ENCODE results near the gene UBE2U. TPM values are rescaled to one million over a fixed set of nuclear protein-coding genes. Genes with fewer than 3 reads are reported as not detected.

UBE2U gene
- total and polyA plus RNA-seq, 2 of the 4 experiments (the other 2 are of a cell fraction), result not detected

DNA sequence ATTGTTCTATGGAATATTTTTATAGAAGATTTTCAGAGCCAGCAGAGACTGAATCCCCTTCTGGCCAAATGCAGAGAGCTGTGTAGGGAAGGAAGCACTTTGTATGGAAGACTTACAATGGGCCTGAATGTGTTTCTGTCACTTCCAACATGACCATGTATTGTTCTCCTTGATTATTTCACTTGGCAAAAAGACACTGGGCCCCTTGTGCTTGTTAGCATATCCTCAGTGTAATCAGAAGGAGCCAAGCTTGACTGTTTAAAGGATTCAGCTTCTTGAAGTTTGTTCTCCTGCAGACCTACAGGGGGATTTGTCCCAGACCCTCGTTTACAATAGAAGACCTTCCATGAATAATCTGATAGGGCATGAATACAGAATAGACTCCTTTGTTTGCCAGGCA, 48.1 kb upstream of the UBE2U start:
- H2AFZ ChIP-seq (replicated peaks; ENCODE audit: low read length, poor library complexity), result no peak overlapping the region

More for the DNA sequence above, 48.1 kb upstream of the UBE2U start:
- POLR2A ChIA-PET (ENCODE audit: unreplicated experiment), result no interaction called here
- in situ Hi-C loops (cut with MboI; ENCODE audit: low sequenced_read_pairs) (no loop called here), dilution Hi-C loops (cut with HindIII; ENCODE audit: low sequenced_read_pairs, unreplicated experiment) (no loop called here), intact Hi-C loops (cut with micrococcal nuclease) (no loop called here)
- Histone ChIP-seq H4K8ac (ENCODE audit: low read depth in 2 of 2, low read length in 2 of 2) (no peak overlapping the region), H3K27ac (ENCODE audit: insufficient read depth, low read length) (no peak overlapping the region), H3K4me2 (ENCODE audit: low read depth, low read length) (no peak overlapping the region), H2BK15ac (ENCODE audit: low read depth, low read length) (no peak overlapping the region), H3K4ac (ENCODE audit: low read depth, low read length) (no peak overlapping the region), H2BK5ac (ENCODE audit: low read depth, low read length, poor library complexity, severe bottlenecking) (no peak overlapping the region), H4K91ac (ENCODE audit: insufficient read depth, low read depth, low read length) (no peak overlapping the region), H3K27me3 (ENCODE audit: control insufficient read depth, insufficient read depth, low read length) (no peaks in the 10 kb centered on the region), H2AK5ac (ENCODE audit: low read depth, low read length) (no peak overlapping the region), H3K4me1 (ENCODE audit: control insufficient read depth, insufficient read depth, low read length) (no peaks in the 10 kb centered on the region), H3K9me3 (ENCODE audit: control insufficient read depth, insufficient read depth, low read length) (no peaks in the 10 kb centered on the region), H3K23ac (ENCODE audit: low read depth, low read length) (no peak overlapping the region), H3K9me1 (ENCODE audit: insufficient read depth, low read length) (no peaks in the 10 kb centered on the region), H3K14ac (replicated peaks; ENCODE audit: low read depth, low read length) (no peak overlapping the region), H2BK20ac (ENCODE audit: low read depth, low read length) (no peak overlapping the region), H3K9ac (ENCODE audit: low read depth, low read length) (no peak overlapping the region), H2AK9ac (replicated peaks; ENCODE audit: low read depth, low read length, poor library complexity) (no peak overlapping the region), H3K56ac (ENCODE audit: extremely low read depth, insufficient read depth, low read length) (no peak overlapping the region), H4K5ac (ENCODE audit: low read depth, low read length) (no peak overlapping the region), H3K36me3 (ENCODE audit: control insufficient read depth, insufficient read depth, low read length) (peaks cover 2% of the 10 kb centered on the region; the same call in 1 of the 2 replicates), H3K79me1 (ENCODE audit: low read depth in 1 of 2, low read length in 2 of 2) (no peaks in the 10 kb centered on the region), H2BK120ac (ENCODE audit: low read depth, low read length) (no peak overlapping the region), H3K18ac (ENCODE audit: low read depth, low read length) (no peak overlapping the region), H3K4me3 (ENCODE audit: insufficient read depth, low read depth, low read length) (no peak overlapping the region), H4K20me1 (ENCODE audit: insufficient read depth, low read length) (no peaks in the 10 kb centered on the region)
- ATAC-seq (ENCODE audit: low read depth) (no peak), DNase-seq (no peak)
- no TSS peak for BruUV-seq (replicated peaks)
- no CpG with 5 or more reads among the region's 1 CpG for WGBS, 2 experiments (ENCODE audit: extremely low coverage in 2 of 2, insufficient read length in 1 of 2)
- TF ChIP-seq RCOR1 (IDR thresholded peaks at IDR 0.05; ENCODE audit: insufficient replicate concordance, low read length) (no peak), MAFK (IDR thresholded peaks at IDR 0.05; ENCODE audit: low read depth, low read length) (no peak), BHLHE40 (IDR thresholded peaks at IDR 0.05; ENCODE audit: low read depth, low read length) (no peak), NFE2L2 (IDR thresholded peaks at IDR 0.05; ENCODE audit: low read depth, low read length) (no peak)
- TF ChIP-seq, protein P1, sequence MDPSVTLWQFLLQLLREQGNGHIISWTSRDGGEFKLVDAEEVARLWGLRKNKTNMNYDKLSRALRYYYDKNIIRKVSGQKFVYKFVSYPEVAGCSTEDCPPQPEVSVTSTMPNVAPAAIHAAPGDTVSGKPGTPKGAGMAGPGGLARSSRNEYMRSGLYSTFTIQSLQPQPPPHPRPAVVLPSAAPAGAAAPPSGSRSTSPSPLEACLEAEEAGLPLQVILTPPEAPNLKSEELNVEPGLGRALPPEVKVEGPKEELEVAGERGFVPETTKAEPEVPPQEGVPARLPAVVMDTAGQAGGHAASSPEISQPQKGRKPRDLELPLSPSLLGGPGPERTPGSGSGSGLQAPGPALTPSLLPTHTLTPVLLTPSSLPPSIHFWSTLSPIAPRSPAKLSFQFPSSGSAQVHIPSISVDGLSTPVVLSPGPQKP (IDR thresholded peaks at IDR 0.05; ENCODE audit: borderline replicate concordance, low read depth, low read length), result no peak
- CTCF ChIA-PET, result interaction anchor here (0.8 kb wide), 1 partner anchor 9 kb away, joined by 4 read pairs; no protein-coding TSS in a partner anchor
